GM20000 (cell line): ENCODE measurements around the gene PLIN1.
A peak's percentile ranks its signal among the peaks of the same experiment; 100 is the strongest.
"Not testable (repeated sequence)": the region's sequence is repeated elsewhere in the genome, so short reads cannot be mapped to it uniquely, and the experiment has no call there.

Experiments
- DNase-seq: peaks from one replicate; pipeline ENCODE4 v3.0.0; 2012; ENCODE audit warnings: low spot score
- TF ChIP-seq, protein P1 (sequence below): IDR thresholded peaks from 2 replicates; pipeline ENCODE4 v1.5.1; 2012; ENCODE audit warnings: mild to moderate bottlenecking, control low read depth; ENCODE audit errors: extremely low read depth, missing control alignments

PLIN1 gene

DNA sequence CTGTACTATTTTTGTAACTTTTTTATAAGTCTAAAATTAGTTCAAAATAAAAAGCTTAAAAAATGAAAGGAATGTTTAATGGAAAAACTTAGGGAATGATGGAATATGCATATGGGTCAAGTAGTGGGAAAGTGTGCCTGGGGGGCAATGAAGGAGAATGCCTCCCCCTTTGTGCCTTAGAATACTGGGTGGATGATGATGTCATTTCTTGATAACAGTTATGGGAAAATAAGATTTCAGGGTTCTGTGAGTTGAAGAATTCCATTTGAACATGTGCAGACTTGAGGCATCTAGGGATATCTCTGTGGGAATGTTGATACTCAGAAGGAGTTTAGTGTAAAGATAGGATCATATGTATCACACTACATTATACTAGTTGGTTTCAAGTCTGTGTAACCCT is 25.2 kb upstream of the PLIN1 start:
- TF ChIP-seq, protein P1, sequence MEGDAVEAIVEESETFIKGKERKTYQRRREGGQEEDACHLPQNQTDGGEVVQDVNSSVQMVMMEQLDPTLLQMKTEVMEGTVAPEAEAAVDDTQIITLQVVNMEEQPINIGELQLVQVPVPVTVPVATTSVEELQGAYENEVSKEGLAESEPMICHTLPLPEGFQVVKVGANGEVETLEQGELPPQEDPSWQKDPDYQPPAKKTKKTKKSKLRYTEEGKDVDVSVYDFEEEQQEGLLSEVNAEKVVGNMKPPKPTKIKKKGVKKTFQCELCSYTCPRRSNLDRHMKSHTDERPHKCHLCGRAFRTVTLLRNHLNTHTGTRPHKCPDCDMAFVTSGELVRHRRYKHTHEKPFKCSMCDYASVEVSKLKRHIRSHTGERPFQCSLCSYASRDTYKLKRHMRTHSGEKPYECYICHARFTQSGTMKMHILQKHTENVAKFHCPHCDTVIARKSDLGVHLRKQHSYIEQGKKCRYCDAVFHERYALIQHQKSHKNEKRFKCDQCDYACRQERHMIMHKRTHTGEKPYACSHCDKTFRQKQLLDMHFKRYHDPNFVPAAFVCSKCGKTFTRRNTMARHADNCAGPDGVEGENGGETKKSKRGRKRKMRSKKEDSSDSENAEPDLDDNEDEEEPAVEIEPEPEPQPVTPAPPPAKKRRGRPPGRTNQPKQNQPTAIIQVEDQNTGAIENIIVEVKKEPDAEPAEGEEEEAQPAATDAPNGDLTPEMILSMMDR: no peak
- DNase-seq: no peak

DNA sequence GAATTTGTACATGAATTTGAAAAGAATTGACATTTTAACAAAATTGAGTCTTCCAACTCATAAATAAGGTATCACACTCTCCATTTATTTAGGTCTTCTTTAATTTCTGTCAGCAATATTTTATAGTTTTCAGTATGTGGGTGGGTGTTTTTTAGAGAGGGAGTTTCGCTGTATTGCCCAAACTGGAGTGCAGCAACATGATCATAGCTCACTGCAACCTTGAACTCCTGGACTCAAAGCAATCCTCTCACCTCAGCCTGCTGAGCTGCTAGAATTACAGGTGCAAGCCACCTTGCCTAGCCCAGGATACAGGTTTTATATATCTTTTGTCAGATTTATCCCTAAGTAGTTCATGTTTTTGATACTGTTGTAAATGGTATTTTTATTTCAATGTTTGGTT is 16.0 kb upstream of the PLIN1 start:
- no peak for DNase-seq
- TF ChIP-seq, protein P1: no peak

DNA sequence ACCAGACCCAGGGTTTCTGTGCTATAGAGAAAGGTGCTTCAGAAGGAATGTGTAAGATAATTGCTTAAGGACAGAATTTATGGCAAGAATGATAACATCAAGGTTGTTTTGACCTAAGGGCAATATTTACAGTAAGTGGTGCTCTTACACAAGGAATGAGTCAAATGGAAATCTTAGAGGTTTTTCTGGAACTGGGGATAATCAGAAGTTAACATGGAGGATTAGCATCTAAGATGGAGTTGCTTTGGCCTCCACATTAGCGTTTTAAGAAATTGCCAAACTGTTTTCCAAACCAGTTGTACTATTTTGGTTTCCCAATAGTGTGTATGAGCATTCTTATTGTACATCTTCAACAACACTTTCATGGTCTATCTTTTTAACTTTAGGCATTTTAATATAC is 14.5 kb upstream of the PLIN1 start:
- DNase-seq: no peak
- TF ChIP-seq, protein P1: no peak

DNA sequence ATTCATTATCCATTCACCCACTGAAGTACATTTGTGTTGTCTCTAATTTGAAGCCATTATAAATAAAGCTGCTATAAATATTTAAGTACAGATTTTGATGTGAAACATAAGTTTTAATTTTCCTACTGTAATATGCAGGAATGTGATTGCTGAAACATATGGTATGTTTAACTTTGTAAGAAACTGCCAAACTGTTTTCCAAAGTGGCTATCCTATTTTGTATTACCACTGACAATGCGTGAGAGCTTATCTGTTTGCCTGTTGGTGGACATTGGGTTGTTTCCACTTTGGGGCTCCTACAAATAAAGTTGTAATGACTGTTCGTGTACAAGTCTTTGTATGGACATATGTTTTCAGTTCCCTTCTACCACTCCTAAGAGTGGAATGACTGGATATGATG is 13.9 kb upstream of the PLIN1 start:
- TF ChIP-seq, protein P1: no peak
- DNase-seq: no peak

DNA sequence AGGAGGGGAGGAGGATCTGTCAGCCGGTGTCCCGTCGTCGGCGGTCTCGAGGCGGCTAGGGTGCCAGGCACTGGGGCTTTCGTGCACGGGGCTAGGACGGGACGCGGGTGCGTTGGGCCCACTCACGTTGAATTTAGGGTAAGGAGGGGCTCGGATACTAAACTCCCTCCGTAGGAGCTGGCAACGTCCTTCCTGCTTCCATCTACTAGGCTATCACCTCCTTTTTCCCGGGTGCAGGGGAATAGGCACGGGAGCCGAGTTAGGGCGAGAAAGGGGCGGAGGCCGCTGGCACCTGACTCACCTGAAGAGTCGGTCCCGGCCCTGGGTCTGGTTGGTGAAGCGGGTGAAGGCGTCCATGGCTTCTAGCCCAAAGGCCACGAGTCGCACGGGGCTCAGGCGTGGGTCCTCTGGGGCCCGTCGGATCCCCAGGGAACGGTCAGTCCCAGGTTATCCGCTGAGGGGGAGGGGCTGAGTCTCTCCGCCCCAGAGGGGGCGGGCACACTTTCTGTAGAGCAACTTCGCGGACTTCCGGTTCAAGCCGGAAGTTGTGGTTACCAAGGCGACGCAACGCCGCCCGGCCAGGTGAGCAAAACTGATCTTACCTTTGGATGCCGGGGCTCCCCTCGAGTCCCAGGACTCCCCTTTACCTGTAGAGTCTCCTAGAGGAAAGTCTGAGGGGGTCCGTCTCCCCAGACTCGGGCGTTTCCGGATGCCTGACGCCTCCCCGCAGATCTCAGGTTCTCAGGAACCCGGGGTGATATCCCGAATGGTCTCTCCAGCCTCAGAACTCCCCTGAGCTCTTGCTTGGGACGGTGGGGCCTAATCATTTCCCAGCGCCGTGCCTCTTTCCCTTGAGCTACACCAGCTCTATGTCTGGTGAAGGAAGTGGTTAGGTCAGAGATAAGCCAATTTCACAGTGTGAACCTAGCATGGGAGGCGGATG is 11.4 kb upstream of the PLIN1 start, which contains the start of the genes PEX11A and WDR93:
Gene PEX11A (minus strand): TSS at position 479 of the 943 bp plus-strand sequence. CDS start 122 bp downstream, at position 357.
Gene WDR93 (plus strand): TSS at position 536 of the 943 bp plus-strand sequence. CDS start 10,936 bp downstream, outside the sequence.
- peak; percentile 84 for DNase-seq
- TF ChIP-seq, protein P1: no peak

DNA sequence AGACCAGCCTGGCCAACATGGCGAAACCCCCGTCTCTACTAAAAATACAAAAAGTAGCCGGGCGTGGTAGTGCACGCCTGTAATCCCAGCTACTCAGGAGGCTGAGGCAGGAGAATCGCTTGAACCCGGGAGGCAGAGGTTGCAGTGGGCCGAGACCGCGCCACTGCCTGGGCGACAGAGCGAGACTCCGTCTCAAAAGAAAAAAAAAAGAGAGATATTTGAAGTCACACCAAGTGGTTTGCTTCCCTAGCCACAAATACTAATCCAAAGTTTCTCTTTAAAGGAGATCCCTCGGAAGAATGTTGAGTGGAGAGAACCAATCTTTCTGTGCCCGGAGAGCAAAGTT is 10.7 kb upstream of the PLIN1 start:
- not testable (repeated sequence) for DNase-seq

DNA sequence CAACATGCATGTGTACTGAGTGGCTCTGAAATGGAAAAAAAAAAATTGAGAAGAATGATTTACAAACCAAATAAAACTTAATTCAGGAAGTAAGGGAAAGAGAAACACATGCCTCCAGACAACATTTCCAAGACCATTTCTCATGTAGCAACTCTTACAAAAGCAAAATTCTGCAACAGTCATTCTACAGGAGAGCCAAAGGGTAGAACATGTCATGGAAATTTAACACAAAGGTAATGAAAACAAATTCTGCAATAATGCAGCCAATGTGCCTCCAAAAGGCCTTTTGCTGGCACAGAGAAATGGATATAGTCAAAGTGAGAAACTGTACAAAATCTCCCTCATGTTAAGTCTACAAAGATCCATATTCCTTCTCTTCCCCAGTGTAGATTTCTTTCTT is 7.4 kb upstream of the PLIN1 start:
- TF ChIP-seq, protein P1: no peak
- no peak for DNase-seq

DNA sequence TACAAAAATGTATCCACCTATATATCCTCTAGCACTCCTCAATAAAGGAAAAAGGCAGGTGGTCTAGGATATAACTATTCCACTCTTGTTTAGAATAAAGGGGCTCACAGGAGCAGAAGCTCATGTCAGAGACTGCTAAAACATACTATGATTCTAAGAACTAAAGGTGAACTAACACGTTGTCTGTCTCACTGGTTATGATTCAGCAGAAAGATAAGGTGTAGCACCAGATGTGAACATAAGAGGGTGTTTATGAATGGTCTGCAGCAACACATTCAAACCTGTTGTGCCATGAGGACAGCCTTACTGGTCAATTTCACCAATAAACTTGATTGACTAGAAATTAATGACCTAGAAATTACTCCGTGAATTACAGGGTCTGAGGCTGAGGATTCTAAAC is 6.8 kb upstream of the PLIN1 start:
- TF ChIP-seq, protein P1: no peak
- no peak for DNase-seq
